HepG2 (cell line): ENCODE measurements around the gene PMIS2. TPM values are rescaled to one million over a fixed set of nuclear protein-coding genes. Genes with fewer than 3 reads are reported as not detected.

Source experiments
- BRF2 ChIP-seq: sonication (generic); formaldehyde crosslinking; IDR thresholded peaks from 2 replicates; pipeline ENCODE4 v1.8.1; 2022; ENCODE audit warnings: mild to moderate bottlenecking, missing genetic modification reagents
- FOXP4 ChIP-seq: sonication (generic); formaldehyde crosslinking; IDR thresholded peaks from 2 replicates; pipeline ENCODE4 v1.4.0; 2020; ENCODE audit warnings: missing genetic modification reagents
- HIC2 ChIP-seq: sonication (generic); formaldehyde crosslinking; IDR thresholded peaks from 2 replicates; pipeline ENCODE4 v1.9.0; 2022; ENCODE audit warnings: low read depth, missing genetic modification reagents
- JUN ChIP-seq: sonication (generic); formaldehyde crosslinking; IDR thresholded peaks from 2 replicates; pipeline ENCODE4 v1.4.0; 2020; ENCODE audit warnings: mild to moderate bottlenecking, missing genetic modification reagents
- MTF1 ChIP-seq: sonication (generic); formaldehyde crosslinking; IDR thresholded peaks from 2 replicates; pipeline ENCODE4 v1.5.0; 2020; ENCODE audit warnings: missing genetic modification reagents
- PATZ1 ChIP-seq: sonication (generic); formaldehyde crosslinking; IDR thresholded peaks from 2 replicates; pipeline ENCODE4 v1.4.0; 2020; ENCODE audit warnings: missing genetic modification reagents
- SIN3A ChIP-seq: IDR thresholded peaks from 2 replicates; pipeline ENCODE4 v1.6.1; 2011; ENCODE audit warnings: low read depth, mild to moderate bottlenecking, control low read depth, low read length, borderline replicate concordance
- SMYD3 ChIP-seq: sonication (generic); formaldehyde crosslinking; IDR thresholded peaks from 2 replicates; pipeline ENCODE4 v1.8.1; 2023; ENCODE audit warnings: mild to moderate bottlenecking, missing genetic modification reagents
- SNRNP70 ChIP-seq: fragments of 200-400 bp; formaldehyde crosslinking; IDR thresholded peaks from 2 replicates; pipeline ENCODE4 v1.6.1; 2017; ENCODE audit warnings: mild to moderate bottlenecking, low read depth, low read length, moderate library complexity
- ZBTB39 ChIP-seq: sonication (generic); formaldehyde crosslinking; IDR thresholded peaks from 2 replicates; pipeline ENCODE4 v1.5.0; 2020; ENCODE audit warnings: missing genetic modification reagents
- ZFP36L1 ChIP-seq: sonication (generic); formaldehyde crosslinking; IDR thresholded peaks from 2 replicates; pipeline ENCODE4 v1.8.0; 2022; ENCODE audit warnings: mild to moderate bottlenecking, missing genetic modification reagents, moderate library complexity
- ZNF33B ChIP-seq: sonication (generic); formaldehyde crosslinking; IDR thresholded peaks from 2 replicates; pipeline ENCODE4 v1.5.1; 2020; ENCODE audit warnings: mild to moderate bottlenecking, missing genetic modification reagents
- ZNF512 ChIP-seq: sonication (generic); formaldehyde crosslinking; IDR thresholded peaks from 2 replicates; pipeline ENCODE4 v1.4.0; 2020; ENCODE audit warnings: mild to moderate bottlenecking, missing genetic modification reagents
- ZNF543 ChIP-seq: sonication (generic); formaldehyde crosslinking; IDR thresholded peaks from 2 replicates; pipeline ENCODE4 v1.4.0; 2020; ENCODE audit warnings: mild to moderate bottlenecking, missing genetic modification reagents
- ZNF672 ChIP-seq: sonication (generic); formaldehyde crosslinking; IDR thresholded peaks from 2 replicates; pipeline ENCODE4 v1.8.1; 2022; ENCODE audit warnings: missing genetic modification reagents
- polyA plus RNA-seq, 8 experiments: library from polyadenylated mRNA; depleted of rRNA in 3 of 8; stranded (reverse) in 7 of 8; unstranded in 1 of 8; fragments of >200 nt; fragmentation: Illumina TruSeq in 4 of 8; extraction: Trizol in 4 of 8; gene quantifications; 2 replicates each; pipeline versions ENCODE4 v1.2.1 to v1.2.3, GENCODE V29; 2011 to 2016; ENCODE audit warnings: low read depth in 4 of 8, missing spikeins in 1 of 8, mixed read lengths in 1 of 8; ENCODE audit not compliant: insufficient read depth in 1 of 8
- total RNA-seq, 5 experiments: library from RNA; depleted of rRNA; stranded (reverse); fragments of >200 nt; fragmentation: Illumina TruSeq; extraction: Trizol; gene quantifications; 2 replicates each; pipeline ENCODE4 v1.2.3, GENCODE V29; 2016; ENCODE audit warnings: low read depth in 1 of 5

PMIS2 gene
- total and polyA plus RNA-seq, 2 of the 13 experiments (the other 11 are each of a cell fraction or from before 2014, with no cell fraction given): not detected

GRCh38 chr19:35569281-35569781 lies 16.6 kb upstream of the PMIS2 start (continued):
- TF ChIP-seq FOXP4 (CRISPR knock-in tag): peak; percentile 82
- TF ChIP-seq SMYD3: no peak
- peak; percentile 29; the same call in 1 of the 2 replicates for TF ChIP-seq ZBTB39 (CRISPR knock-in tag)
- TF ChIP-seq MTF1 (CRISPR knock-in tag): no peak
- no peak for TF ChIP-seq SNRNP70
- no peak for TF ChIP-seq ZNF543
- no peak for TF ChIP-seq SIN3A
- no peak for TF ChIP-seq ZFP36L1 (CRISPR knock-in tag)
- TF ChIP-seq ZNF512: no peak
- TF ChIP-seq ZNF672 (CRISPR knock-in tag): no peak
- 0 out of 2 replicates have a peak, but pooled peaks have one; percentile 29 for TF ChIP-seq JUN (CRISPR knock-in tag)
- 0 out of 2 replicates have a peak, but pooled peaks have one; percentile 63 for TF ChIP-seq ZNF33B (CRISPR knock-in tag)
- peak; percentile 82 for TF ChIP-seq PATZ1 (CRISPR knock-in tag)
- peak; percentile 98 for TF ChIP-seq HIC2 (CRISPR knock-in tag)
- TF ChIP-seq BRF2 (CRISPR knock-in tag): no peak
